Measurements from ENCODE around the gene F13A1. TPM values are rescaled to one million over a fixed set of nuclear protein-coding genes. Genes with fewer than 3 reads are reported as not detected.

F13A1 gene
- total RNA-seq, 1 donor from 2014 or later, result 2.8 TPM

- Mint-ChIP-seq H3K9me3 (ENCODE audit: unreplicated experiment) (peaks cover 3% of the 10 kb centered on the region), H3K27me3 (ENCODE audit: unreplicated experiment) (no peaks in the 10 kb centered on the region), H3K4me1 (ENCODE audit: unreplicated experiment) (peaks cover 4% of the 10 kb centered on the region), H3K36me3 (ENCODE audit: unreplicated experiment) (no peaks in the 10 kb centered on the region), H3K4me3 (ENCODE audit: unreplicated experiment) (no peak overlapping the region), H3K27ac (ENCODE audit: unreplicated experiment) (no peak overlapping the region)
- no peak for DNase-seq (ENCODE audit: extremely low spot score, unreplicated experiment)
- TF ChIP-seq CTCF (IDR thresholded peaks at IDR 0.05), result no peak
Measured at GRCh38 chr6:6196762-6197161, 123.7 kb downstream of the F13A1 start.

GRCh38 chr6:6195080-6195479 lies 125.4 kb downstream of the F13A1 start:
- no peak overlapping the region for H3K4me3 Mint-ChIP-seq (ENCODE audit: unreplicated experiment)
- H3K27me3 Mint-ChIP-seq (ENCODE audit: unreplicated experiment), result no peaks in the 10 kb centered on the region
- H3K9me3 Mint-ChIP-seq (ENCODE audit: unreplicated experiment), result peaks cover 3% of the 10 kb centered on the region
- H3K27ac Mint-ChIP-seq (ENCODE audit: unreplicated experiment), result no peak overlapping the region
- DNase-seq (ENCODE audit: extremely low spot score, unreplicated experiment), result no peak
- TF ChIP-seq CTCF (IDR thresholded peaks at IDR 0.05), result no peak
- H3K36me3 Mint-ChIP-seq (ENCODE audit: unreplicated experiment), result no peaks in the 10 kb centered on the region
- peaks cover 4% of the 10 kb centered on the region for H3K4me1 Mint-ChIP-seq (ENCODE audit: unreplicated experiment)

GRCh38 chr6:6193221-6193745 lies 127.2 kb downstream of the F13A1 start:
- TF ChIP-seq CTCF (IDR thresholded peaks at IDR 0.05), result no peak
- Mint-ChIP-seq H3K27me3 (ENCODE audit: unreplicated experiment) (no peaks in the 10 kb centered on the region), H3K36me3 (ENCODE audit: unreplicated experiment) (no peaks in the 10 kb centered on the region), H3K27ac (ENCODE audit: unreplicated experiment) (no peak overlapping the region), H3K4me3 (ENCODE audit: unreplicated experiment) (no peak overlapping the region), H3K9me3 (ENCODE audit: unreplicated experiment) (no peaks in the 10 kb centered on the region), H3K4me1 (ENCODE audit: unreplicated experiment) (peaks cover 4% of the 10 kb centered on the region)
- no peak for DNase-seq (ENCODE audit: extremely low spot score, unreplicated experiment)

GRCh38 chr6:6191909-6192308 lies 128.6 kb downstream of the F13A1 start:
- H3K9me3 Mint-ChIP-seq (ENCODE audit: unreplicated experiment), result no peaks in the 10 kb centered on the region
- no peaks in the 10 kb centered on the region for H3K36me3 Mint-ChIP-seq (ENCODE audit: unreplicated experiment)
- no peak for DNase-seq (ENCODE audit: extremely low spot score, unreplicated experiment)
- H3K4me1 Mint-ChIP-seq (ENCODE audit: unreplicated experiment), result peaks cover 4% of the 10 kb centered on the region
- TF ChIP-seq CTCF (IDR thresholded peaks at IDR 0.05), result no peak
- no peak overlapping the region for H3K4me3 Mint-ChIP-seq (ENCODE audit: unreplicated experiment)
- no peaks in the 10 kb centered on the region for H3K27me3 Mint-ChIP-seq (ENCODE audit: unreplicated experiment)
- H3K27ac Mint-ChIP-seq (ENCODE audit: unreplicated experiment), result no peak overlapping the region

GRCh38 chr6:6191476-6191875 lies 129.0 kb downstream of the F13A1 start:
- Mint-ChIP-seq H3K27me3 (ENCODE audit: unreplicated experiment) (no peaks in the 10 kb centered on the region), H3K9me3 (ENCODE audit: unreplicated experiment) (no peaks in the 10 kb centered on the region), H3K4me1 (ENCODE audit: unreplicated experiment) (peaks cover 4% of the 10 kb centered on the region), H3K4me3 (ENCODE audit: unreplicated experiment) (no peak overlapping the region), H3K27ac (ENCODE audit: unreplicated experiment) (no peak overlapping the region), H3K36me3 (ENCODE audit: unreplicated experiment) (no peaks in the 10 kb centered on the region)
- DNase-seq (ENCODE audit: extremely low spot score, unreplicated experiment), result no peak
- TF ChIP-seq CTCF (IDR thresholded peaks at IDR 0.05), result no peak

Data from osteocyte (in vitro differentiated cells).